ENCODE results near the gene CD8B2.
A peak's percentile ranks its signal among the peaks of the same experiment; 100 is the strongest.
"Not testable (repeated sequence)": the region's sequence is repeated elsewhere in the genome, so short reads cannot be mapped to it uniquely, and the experiment has no call there.

The CD8B2 gene

GRCh38 chr2:106486551-106487385 lies at the start of gene CD8B2:
TSS of gene CD8B2 (plus strand) at chr2:106487364. CDS start at chr2:106487427, 63 bp downstream.
- not testable (repeated sequence) for DNase-seq (ENCODE audit: low read depth)

- not testable (repeated sequence) for DNase-seq (ENCODE audit: low read depth)
Measured at GRCh38 chr2:106461882-106462281, 25.3 kb upstream of the CD8B2 start.

GRCh38 chr2:106467516-106467915 lies 19.6 kb upstream of the CD8B2 start:
- DNase-seq (ENCODE audit: low read depth) = not testable (repeated sequence)

DNA sequence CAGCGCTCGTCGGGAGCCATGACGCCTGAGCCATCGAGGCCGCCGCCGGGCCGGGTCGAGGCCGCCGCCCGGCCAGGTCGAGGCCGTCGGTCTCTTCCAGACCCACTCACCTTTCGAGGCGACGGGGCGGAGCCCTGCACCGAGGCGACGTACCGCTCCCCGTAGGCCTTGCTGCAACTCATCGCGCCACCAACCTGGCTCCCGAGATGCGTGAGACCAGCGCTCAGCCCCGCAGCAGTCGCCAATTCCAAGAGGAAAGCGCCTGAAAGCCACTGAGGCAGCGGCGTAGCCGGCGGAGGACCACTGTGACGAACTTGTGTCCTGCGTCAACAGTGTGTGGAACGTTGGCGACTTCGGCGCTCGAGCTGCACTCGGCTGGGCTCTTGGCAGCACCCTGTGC lies 19.1 kb upstream of the CD8B2 start, which contains the start of gene RGPD3:
TSS of gene RGPD3 (minus strand) at position 307 of the 400 bp plus-strand sequence. CDS start at position 182, 125 bp downstream.
- DNase-seq (ENCODE audit: low read depth) = not testable (repeated sequence)

- DNase-seq (ENCODE audit: low read depth) = not testable (repeated sequence)
Measured at GRCh38 chr2:106470658-106471057, 16.5 kb upstream of the CD8B2 start.

DNA sequence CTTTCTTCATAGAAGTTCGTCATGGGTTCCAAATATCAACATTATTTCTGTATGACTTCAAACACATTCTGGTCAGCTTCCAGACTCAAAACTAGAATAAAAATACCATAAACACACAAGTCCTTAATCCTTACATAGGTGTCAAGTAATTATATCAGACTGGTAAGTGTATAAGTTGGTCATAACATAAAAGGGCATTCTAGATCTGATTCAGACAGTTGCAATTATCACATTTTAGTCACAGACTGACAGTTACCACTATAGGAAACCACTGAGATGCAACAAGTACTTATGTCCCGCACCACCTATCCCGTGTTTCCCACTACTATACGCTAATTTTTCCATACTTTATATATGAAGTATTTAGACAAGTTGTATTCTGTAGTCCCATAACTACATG lies 9.5 kb upstream of the CD8B2 start:
- not testable (repeated sequence) for DNase-seq (ENCODE audit: low read depth)

GRCh38 chr2:106479563-106479962 lies 7.6 kb upstream of the CD8B2 start:
- DNase-seq (ENCODE audit: low read depth) = not testable (repeated sequence)

GRCh38 chr2:106487386-106488191 lies 425 bp downstream of the CD8B2 start:
- DNase-seq (ENCODE audit: low read depth) = not testable (repeated sequence)

DNA sequence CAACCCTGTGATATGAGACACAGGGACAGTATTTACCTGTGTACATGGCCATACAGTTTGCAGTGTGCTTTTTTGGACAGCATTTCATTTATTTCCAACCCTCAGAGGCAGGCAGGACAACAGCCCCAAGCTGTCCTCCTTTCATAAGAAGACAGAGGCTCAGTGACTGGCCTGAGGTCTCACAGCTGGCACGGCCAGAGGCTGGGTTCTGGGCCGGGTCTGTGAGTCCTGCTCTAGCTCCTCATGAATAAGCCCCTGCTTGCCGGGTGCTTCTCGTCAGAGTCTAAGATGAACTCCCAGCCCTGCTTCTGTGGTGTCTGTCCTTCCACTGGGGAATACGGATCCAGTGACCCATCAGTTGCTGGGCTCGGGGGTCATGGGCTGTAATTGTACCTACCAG lies 2.5 kb downstream of the CD8B2 start:
- not testable (repeated sequence) for DNase-seq (ENCODE audit: low read depth)

DNA sequence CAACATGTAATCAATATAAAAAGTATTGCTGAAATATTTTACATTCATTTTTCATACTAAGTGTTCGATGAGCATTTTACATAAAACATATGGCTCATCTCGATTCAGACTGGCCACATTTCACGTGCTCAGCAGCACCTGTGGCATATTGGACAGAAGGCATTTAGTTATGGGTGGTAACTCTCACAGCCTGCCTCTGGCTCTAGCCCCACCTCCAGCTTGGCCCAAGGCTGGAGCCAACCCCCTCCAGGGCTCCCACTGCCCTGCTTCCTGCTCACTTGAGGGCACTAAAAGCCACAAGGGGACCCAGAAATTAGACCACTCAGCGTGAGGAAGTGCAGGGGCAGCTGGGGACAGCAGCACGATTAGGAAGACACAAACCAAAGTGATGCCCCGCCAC lies 5.2 kb downstream of the CD8B2 start:
- not testable (repeated sequence) for DNase-seq (ENCODE audit: low read depth)

DNA sequence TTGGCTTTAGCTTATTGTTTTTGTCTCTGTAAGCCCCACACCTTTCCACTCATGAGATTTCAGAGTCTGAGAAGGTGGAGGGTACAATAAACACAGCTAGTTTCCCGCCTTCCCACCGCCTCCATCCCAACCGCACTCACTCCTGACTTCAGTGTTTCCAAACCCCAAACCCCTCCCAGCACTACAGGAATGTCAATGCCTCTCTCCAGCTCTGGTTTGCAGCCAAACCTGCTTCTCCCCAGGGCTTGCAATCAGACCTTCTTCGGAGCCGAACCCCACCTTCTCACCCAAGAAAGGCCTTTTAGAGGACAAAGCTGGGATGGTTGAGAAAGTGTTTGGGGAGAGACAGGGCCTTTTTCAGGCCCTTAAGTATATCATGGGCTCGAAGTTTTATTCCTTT lies 5.7 kb downstream of the CD8B2 start:
- not testable (repeated sequence) for DNase-seq (ENCODE audit: low read depth)

GRCh38 chr2:106498549-106498948 lies 11.4 kb downstream of the CD8B2 start:
- DNase-seq (ENCODE audit: low read depth) = not testable (repeated sequence)

GRCh38 chr2:106500350-106500749 lies 13.2 kb downstream of the CD8B2 start:
- not testable (repeated sequence) for DNase-seq (ENCODE audit: low read depth)

DNA sequence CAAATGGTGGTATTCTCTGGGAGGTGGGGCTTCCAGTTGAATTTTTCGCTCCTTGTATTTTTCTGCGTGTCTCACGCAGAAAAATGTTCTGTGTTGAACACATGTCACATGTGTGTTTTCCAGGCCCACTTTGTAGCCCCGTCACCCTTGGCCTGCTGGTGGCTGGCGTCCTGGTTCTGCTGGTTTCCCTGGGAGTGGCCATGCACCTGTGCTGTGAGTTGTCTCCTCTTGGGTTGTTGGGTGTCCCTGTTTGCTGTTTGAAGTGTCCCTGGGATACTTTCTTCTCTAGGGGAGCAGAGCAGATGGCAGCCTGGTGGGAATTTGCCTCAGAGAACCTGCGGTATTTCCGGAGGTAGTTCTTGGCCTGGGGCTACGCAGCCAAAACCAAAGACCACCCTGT lies 15.2 kb downstream of the CD8B2 start:
- DNase-seq (ENCODE audit: low read depth) = not testable (repeated sequence)

DNA sequence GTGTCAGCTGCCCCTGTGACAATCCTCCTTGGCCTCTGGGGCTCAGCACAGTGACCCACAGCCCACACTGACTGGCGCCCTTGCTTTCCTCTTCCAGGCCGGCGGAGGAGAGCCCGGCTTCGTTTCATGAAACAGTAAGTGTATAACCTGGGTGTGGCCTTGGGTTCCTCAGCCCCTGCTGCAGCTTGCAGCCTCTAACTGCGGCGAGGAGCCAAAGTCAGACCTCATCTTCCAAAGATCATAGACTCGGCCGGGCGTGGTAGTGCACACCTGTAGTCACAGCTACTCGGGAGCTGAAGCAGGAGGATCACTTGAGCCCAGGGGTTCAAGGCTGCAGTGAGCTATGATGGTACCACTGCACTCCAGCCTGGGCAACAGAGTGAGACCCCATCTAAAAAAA lies 17.0 kb downstream of the CD8B2 start:
- not testable (repeated sequence) for DNase-seq (ENCODE audit: low read depth)

DNA sequence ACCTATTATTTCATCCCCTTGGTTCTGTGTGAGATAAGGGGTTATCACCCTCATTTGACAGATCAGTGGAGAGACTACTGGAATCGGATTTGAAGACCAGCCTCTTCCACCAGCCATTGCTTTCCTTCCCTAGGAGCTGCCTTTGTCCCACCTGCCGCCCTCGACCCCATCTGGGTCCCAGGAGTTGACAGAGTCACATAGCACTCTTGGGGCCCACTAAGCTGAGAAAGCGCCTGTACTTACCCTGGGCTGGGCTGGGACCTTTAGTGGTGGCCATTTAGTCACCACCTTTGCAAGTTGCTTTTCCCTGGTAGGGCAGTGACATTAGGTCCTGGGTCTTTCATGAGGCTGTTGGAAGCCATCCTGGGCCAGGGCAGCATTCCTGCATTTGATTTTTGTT lies 17.6 kb downstream of the CD8B2 start:
- DNase-seq (ENCODE audit: low read depth) = not testable (repeated sequence)

- DNase-seq (ENCODE audit: low read depth) = not testable (repeated sequence)
Measured at GRCh38 chr2:106506002-106506687, 19.0 kb downstream of the CD8B2 start.

DNA sequence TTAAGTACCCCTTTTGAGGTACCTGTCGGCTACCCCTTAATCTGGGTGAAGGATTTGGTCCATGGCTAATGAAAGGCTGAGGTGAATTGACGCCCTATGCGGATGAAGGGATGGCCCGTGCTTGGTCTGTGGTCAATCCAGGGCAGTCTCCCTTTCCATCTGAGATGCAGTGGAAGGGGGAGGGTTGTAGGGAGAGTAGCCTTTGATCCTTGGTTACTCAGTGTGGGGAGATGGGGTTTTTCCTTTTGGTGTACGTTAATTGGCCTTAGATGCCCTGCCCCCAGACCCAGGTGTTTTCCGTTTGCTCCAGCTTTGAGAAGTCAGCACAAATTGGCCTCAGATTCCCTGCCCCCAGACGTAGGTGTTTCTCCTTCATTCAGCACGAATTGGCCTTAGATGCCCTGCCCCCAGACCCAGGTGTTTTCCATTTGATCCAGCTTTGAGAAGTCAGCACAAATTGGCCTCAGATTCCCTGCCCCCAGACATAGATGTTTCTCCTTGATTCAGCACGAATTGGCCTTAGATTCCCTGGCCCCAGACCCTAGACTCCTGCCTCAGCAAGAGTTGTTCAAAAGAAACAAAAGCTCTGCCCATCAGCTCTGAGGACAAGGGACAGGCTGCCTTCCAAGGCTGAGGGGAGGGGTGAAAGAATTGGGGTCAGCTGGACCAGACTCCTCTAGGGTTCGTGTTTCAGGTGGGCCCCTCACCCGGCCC lies 21.7 kb downstream of the CD8B2 start:
- not testable (repeated sequence) for DNase-seq (ENCODE audit: low read depth)

GRCh38 chr2:106509374-106509770 lies 22.2 kb downstream of the CD8B2 start:
- not testable (repeated sequence) for DNase-seq (ENCODE audit: low read depth)

- not testable (repeated sequence) for DNase-seq (ENCODE audit: low read depth)
Measured at GRCh38 chr2:106510791-106511190, 23.6 kb downstream of the CD8B2 start.

GRCh38 chr2:106511476-106511901 lies 24.3 kb downstream of the CD8B2 start:
- peak; percentile 26 for DNase-seq (ENCODE audit: low read depth)
